ENCODE measurements around the gene ATP9B.
A peak's percentile ranks its signal among the peaks of the same experiment; 100 is the strongest.

ATP9B gene

GRCh38 chr18:79418236-79418635 lies 349.0 kb downstream of the ATP9B start:
- no peak for DNase-seq

DNA sequence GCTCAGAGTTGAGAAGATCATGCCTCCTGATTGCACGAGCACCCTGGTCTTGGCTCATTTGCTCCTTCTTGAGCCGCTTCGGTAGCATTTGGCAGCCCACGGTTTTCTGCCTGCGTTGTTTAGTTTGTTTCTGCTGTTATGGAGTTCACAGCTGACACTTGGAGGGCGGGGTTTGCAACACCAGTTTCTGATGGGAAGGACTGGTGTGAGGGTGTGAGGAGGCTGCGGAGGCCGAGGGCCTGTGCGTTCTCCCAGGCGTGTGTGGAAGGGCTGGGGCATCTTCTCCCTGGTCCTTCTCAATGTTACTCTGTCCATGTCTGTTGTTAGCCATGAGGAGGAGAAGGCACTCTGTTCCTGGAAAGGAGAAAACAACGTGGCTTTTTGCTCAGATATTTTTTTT lies 349.4 kb downstream of the ATP9B start:
- DNase-seq: no peak

DNA sequence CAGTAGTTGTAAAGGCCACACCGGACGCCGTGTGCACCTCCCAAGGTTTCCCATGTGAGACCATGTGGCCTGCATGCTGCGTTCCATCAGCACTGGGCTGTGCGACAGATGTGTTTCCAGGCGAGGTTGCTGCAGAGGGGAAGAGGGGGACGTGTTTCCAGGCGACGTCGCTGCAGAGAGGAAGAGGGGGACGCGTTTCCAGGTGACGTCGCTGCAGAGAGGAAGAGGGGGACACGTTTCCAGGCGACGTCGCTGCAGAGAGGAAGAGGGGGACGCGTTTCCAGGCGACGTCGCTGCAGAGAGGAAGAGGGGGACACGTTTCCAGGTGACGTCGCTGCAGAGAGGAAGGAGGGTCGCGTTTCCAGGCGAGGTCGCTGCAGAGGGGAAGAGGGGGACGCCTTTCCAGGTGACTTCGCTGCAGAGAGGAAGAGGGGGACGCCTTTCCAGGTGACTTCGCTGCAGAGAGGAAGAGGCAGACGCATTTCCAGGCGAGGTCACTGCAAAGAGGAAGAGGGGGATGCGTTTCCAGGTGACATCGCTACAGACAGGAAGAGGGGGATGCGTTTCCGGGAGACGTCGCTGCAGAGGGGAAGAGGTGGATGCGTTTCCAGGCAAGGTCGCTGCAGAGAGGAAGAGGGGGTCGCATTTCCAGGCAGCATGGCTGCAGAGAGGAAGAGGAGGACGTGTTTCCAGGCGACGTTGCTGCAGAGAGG lies 351.0 kb downstream of the ATP9B start:
- DNase-seq: peak; percentile 20

GRCh38 chr18:79421275-79421857 lies 352.2 kb downstream of the ATP9B start:
- no peak for DNase-seq

GRCh38 chr18:79422022-79422782 lies 353.0 kb downstream of the ATP9B start:
- DNase-seq: no peak

DNA sequence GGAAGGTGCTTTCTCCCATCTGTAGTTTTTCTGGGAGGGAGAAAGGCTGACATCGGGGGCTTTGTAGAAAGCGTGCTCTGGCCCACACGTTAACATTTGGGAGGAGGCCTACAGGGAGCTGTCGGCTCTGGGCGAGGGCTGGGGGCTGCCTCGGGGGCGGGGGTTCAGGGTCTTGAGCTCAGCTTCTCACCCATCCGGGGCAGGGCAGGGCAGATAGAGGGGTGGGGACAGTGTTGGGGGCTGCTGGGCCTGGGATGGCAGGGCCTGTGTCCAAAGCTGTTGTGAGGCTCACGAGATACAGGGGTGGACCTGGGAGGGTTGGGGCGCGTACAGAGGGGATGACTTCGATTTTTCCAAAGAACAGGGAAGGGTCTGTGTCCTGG lies 353.6 kb downstream of the ATP9B start:
- no peak for DNase-seq

DNA sequence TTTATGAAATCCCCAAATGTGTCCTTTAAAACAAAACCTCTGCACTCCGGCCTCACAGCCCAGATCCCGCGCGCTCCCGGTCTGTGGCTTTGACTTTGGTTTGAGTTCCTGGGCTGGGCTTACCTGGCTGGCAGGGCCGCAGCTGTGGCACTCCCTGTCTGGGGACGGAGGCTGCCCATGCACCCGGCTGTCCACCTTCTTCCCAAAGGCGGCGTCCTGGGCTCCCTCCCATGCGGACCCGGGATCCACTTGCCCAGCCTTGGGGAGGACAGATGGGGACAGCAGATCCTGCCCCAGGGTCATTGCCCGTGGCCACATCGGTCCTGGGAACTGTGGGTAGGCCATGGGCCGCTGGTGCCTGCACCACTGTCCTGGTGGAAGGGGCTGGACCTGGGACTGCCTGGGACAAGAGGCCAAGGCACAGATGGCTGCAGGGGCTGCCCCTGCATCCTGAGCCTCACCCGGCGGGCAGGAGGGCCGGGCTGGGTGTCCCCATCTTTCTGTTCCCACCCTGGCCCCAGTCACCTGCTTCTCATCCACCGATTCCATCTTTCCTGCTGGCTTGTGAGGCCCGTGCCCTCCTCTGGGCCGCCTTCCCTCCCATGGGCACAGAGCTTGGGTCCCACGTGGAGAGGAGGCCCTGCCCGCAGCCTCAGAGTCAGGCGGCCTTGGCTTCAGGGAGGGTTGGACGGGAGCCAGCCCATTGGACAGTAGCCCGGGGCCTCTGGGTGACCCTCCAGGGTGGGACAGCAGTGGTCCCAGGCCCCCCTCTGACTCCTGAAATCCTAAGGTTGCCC lies 354.2 kb downstream of the ATP9B start:
- no peak for DNase-seq

GRCh38 chr18:79424008-79424565 lies 354.9 kb downstream of the ATP9B start:
- no peak for DNase-seq

GRCh38 chr18:79424880-79425568 lies 355.8 kb downstream of the ATP9B start:
- no peak for DNase-seq

- DNase-seq: no peak
Observed at GRCh38 chr18:79425569-79425886, 356.3 kb downstream of the ATP9B start.

DNA sequence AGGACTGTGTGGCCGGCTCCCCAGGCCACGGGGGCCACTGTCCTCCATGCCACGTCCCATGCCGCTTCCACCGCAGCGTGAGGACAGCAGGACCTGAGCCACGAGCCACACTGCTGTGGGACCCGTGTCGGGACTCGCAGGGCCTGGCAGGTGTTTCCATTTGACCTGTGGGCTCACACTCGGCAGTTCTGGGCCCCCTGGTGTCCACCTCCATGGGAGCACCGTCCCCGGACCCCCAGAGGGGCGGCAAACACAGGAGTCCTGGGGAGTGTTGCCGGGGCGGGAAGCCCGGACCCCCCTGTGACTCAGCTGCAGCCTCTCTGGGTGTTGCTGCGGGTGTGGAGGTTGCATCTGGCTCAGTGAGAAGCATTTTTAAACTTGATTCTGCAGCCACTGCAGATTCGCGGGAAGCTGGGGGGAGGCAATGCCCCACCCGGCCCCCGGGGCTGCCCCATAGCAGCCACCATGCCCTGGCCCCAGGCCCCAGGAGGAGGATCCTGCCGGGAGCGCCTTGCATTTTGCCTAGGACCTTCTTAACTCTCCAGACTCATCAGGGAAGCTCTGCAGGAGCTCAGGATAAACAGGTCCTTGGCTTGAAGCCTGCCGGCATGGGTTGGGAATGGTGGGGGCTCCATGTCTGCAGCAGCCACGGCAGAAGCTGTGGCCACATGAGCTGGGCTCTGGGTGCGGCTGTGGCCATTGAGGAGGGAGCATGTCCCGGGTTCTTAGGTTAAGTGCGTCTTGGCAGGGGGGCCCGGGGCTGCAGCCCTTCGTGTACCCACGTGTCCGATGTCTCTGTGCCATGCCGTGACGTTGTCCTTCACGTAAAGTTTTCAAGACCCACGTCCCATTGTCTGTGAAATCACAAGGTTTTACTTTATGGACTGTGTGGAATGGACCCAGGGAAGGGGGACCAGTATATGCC lies 357.4 kb downstream of the ATP9B start:
- no peak for DNase-seq

GRCh38 chr18:79427368-79428225 lies 358.4 kb downstream of the ATP9B start:
- no peak for DNase-seq

Data from stimulated activated CD4-positive, alpha-beta T cell treated with anti-CD3 and anti-CD28 coated beads, Interleukin-1b, Interleukin-23, amount 100 ng/mL, for 48 hours (primary cell).